ENCODE measurements around the gene KIF1C.

The KIF1C gene

DNA sequence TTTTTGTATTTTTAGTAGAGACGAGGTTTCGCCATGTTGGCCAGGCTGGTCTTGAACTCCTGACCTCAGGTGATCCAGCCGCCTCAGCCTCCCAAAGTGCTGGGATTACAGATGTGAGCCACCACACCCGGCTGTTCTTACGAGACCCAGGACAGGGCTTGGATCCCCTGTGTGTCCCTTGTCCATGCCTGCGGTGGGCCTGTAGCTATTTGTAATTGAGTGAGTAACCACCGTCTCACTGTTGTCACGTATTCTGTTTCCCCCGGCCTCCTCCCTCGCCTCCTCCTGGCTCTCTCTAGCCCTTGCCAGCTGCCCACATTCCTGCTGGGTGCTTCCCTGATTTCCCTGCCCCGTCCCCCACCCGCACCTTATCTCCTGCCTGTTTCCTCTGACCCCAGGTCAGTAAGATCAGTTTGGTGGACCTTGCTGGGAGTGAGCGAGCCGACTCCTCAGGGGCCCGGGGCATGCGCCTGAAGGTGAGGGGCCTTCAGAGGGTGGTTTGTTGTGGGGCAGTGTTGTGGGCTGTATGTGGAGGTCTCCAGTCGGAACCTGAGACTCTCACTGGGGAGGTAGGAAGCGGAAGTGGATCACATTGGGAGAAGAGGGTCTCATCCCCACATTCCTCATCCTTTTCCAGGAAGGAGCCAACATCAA, 5.6 kb downstream of the KIF1C start:
- Histone ChIP-seq H3K27me3 (ENCODE audit: control insufficient read depth, insufficient read depth, low read length, poor library complexity, severe bottlenecking) (no peaks in the 10 kb centered on the region), H3K4me1 (ENCODE audit: control insufficient read depth, insufficient read depth, low read length) (peaks cover 17% of the 10 kb centered on the region), H3K4me3 (ENCODE audit: insufficient read depth, low read depth, low read length) (no peak overlapping the region), H3K9me3 (ENCODE audit: control insufficient read depth, low read length) (no peaks in the 10 kb centered on the region), H3K27ac (ENCODE audit: insufficient read depth, low read depth, low read length, poor library complexity, severe bottlenecking) (no peak overlapping the region), H3K36me3 (ENCODE audit: control insufficient read depth, insufficient read depth, low read length) (peaks cover 31% of the 10 kb centered on the region)
- 94% methylated on average over 18 of the region's 18 CpGs for WGBS, 2 experiments

DNA sequence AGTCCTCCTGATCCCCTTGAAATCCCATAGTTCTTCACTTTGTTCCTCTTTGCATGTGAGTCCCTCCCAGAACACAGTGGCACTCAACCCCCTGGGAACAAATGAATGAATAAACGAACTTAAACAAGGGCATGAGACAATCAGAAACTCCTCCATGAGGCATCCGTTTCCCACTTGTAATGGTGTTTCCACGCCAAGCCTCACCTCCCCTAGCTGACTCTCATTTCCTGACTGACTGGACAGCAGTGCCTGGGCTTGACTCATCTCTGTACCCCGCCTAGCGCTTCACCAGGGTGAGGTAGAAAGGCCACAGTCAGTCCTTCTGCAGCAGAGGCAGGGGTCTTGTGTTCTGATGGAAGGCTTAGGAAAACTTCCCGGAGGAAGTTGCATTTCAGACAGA, 14.2 kb downstream of the KIF1C start:
- H3K27me3 ChIP-seq (ENCODE audit: control insufficient read depth, insufficient read depth, low read length, poor library complexity, severe bottlenecking): no peaks in the 10 kb centered on the region
- no peak overlapping the region for H3K27ac ChIP-seq (ENCODE audit: insufficient read depth, low read depth, low read length, poor library complexity, severe bottlenecking)
- no peaks in the 10 kb centered on the region for H3K9me3 ChIP-seq (ENCODE audit: control insufficient read depth, low read length)
- 90 to 95% methylated on average over 6 of the region's 6 CpGs for WGBS, 2 experiments
- H3K4me3 ChIP-seq (ENCODE audit: insufficient read depth, low read depth, low read length): no peak overlapping the region
- H3K4me1 ChIP-seq (ENCODE audit: control insufficient read depth, insufficient read depth, low read length): no peaks in the 10 kb centered on the region
- peaks cover 20% of the 10 kb centered on the region for H3K36me3 ChIP-seq (ENCODE audit: control insufficient read depth, insufficient read depth, low read length)

DNA sequence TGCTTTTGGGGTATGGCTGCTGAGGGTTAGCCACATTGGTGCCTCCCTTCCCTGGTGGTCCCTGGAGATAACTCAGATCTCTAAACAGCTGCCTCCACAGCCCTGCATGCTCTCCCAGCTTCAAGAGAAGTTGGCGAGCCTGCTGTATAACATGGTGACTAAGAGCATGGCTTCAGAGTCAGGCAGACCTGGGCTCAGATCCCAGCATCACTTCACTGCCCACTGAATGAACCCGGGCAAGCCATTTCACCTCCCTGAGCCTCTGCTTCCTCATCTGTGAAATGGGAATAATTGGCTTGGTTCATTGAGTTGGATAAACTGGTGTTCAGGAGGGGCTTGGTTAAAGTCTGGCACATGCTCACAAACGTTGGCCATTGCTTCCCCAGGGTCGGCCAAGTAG, 16.6 kb downstream of the KIF1C start:
- 88 to 96% methylated on average over 4 of the region's 4 CpGs for WGBS, 2 experiments
- Histone ChIP-seq H3K36me3 (ENCODE audit: control insufficient read depth, insufficient read depth, low read length) (peaks cover 18% of the 10 kb centered on the region), H3K4me3 (ENCODE audit: insufficient read depth, low read depth, low read length) (no peak overlapping the region), H3K27ac (ENCODE audit: insufficient read depth, low read depth, low read length, poor library complexity, severe bottlenecking) (no peak overlapping the region), H3K4me1 (ENCODE audit: control insufficient read depth, insufficient read depth, low read length) (no peaks in the 10 kb centered on the region), H3K27me3 (ENCODE audit: control insufficient read depth, insufficient read depth, low read length, poor library complexity, severe bottlenecking) (no peaks in the 10 kb centered on the region), H3K9me3 (ENCODE audit: control insufficient read depth, low read length) (no peaks in the 10 kb centered on the region)

DNA sequence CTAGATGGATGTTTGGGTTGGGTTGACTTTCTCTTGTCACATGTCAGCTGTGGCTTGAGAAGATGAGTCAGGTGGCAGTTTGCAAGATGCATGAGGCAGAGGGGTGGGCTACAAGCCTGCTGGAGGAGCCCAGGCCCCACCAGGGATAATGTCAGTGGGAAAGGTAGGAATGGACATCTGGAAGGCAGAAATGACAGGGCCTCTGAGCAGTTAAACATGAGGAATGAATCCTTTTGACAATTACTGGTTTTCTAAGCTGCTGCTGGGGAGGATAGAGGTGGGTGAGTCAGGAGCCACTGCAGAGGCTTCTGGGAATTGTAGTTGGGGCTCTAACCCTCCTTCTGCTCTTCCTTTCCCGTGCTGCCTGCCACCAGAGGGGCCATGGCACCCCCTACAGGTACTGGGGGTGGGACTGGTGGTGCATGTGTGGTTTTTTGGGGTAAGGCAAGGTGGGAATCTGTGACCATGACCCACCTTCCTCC, 21.8 kb downstream of the KIF1C start:
- Histone ChIP-seq H3K36me3 (ENCODE audit: control insufficient read depth, insufficient read depth, low read length) (peaks cover 27% of the 10 kb centered on the region), H3K9me3 (ENCODE audit: control insufficient read depth, low read length) (no peaks in the 10 kb centered on the region), H3K27me3 (ENCODE audit: control insufficient read depth, insufficient read depth, low read length, poor library complexity, severe bottlenecking) (no peaks in the 10 kb centered on the region), H3K4me1 (ENCODE audit: control insufficient read depth, insufficient read depth, low read length) (no peaks in the 10 kb centered on the region), H3K27ac (ENCODE audit: insufficient read depth, low read depth, low read length, poor library complexity, severe bottlenecking) (no peak overlapping the region), H3K4me3 (ENCODE audit: insufficient read depth, low read depth, low read length) (no peak overlapping the region)
- 33% methylated on average over 1 of the region's 1 CpG; no CpG with 5 or more reads in 1 of the 2 experiments for whole genome bisulfite sequencing, 2 experiments

GRCh38 chr17:5020502-5021023, 22.8 kb downstream of the KIF1C start:
- 92 to 93% methylated on average over 20 of the region's 20 CpGs for WGBS, 2 experiments
- Histone ChIP-seq H3K36me3 (ENCODE audit: control insufficient read depth, insufficient read depth, low read length) (peaks cover 23% of the 10 kb centered on the region), H3K9me3 (ENCODE audit: control insufficient read depth, low read length) (no peaks in the 10 kb centered on the region)

GRCh38 chr17:5022171-5022711, 24.5 kb downstream of the KIF1C start:
- Histone ChIP-seq H3K4me1 (ENCODE audit: control insufficient read depth, insufficient read depth, low read length) (no peaks in the 10 kb centered on the region), H3K4me3 (ENCODE audit: insufficient read depth, low read depth, low read length) (no peak overlapping the region), H3K27ac (ENCODE audit: insufficient read depth, low read depth, low read length, poor library complexity, severe bottlenecking) (no peak overlapping the region), H3K9me3 (ENCODE audit: control insufficient read depth, low read length) (no peaks in the 10 kb centered on the region), H3K27me3 (ENCODE audit: control insufficient read depth, insufficient read depth, low read length, poor library complexity, severe bottlenecking) (no peaks in the 10 kb centered on the region), H3K36me3 (ENCODE audit: control insufficient read depth, insufficient read depth, low read length) (peaks cover 23% of the 10 kb centered on the region)
- 95% methylated on average over 30 of the region's 30 CpGs for WGBS, 2 experiments

More at GRCh38 chr17:5020502-5021023, 22.8 kb downstream of the KIF1C start:
- no peak overlapping the region for H3K27ac ChIP-seq (ENCODE audit: insufficient read depth, low read depth, low read length, poor library complexity, severe bottlenecking)
- no peaks in the 10 kb centered on the region for H3K4me1 ChIP-seq (ENCODE audit: control insufficient read depth, insufficient read depth, low read length)
- no peaks in the 10 kb centered on the region for H3K27me3 ChIP-seq (ENCODE audit: control insufficient read depth, insufficient read depth, low read length, poor library complexity, severe bottlenecking)
- H3K4me3 ChIP-seq (ENCODE audit: insufficient read depth, low read depth, low read length): no peak overlapping the region

DNA sequence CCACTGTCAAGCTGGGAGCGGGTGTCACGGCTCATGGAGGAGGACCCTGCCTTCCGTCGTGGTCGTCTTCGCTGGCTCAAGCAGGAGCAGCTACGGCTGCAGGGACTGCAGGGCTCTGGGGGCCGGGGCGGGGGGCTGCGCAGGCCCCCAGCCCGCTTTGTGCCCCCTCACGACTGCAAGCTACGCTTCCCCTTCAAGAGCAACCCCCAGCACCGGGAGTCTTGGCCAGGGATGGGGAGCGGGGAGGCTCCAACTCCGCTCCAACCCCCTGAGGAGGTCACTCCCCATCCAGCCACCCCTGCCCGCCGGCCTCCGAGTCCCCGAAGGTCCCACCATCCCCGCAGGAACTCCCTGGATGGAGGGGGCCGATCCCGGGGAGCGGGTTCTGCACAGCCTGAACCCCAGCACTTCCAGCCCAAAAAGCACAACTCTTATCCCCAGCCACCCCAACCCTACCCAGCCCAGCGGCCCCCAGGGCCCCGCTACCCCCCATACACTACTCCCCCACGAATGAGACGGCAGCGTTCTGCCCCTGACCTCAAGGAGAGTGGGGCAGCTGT, 25.9 kb downstream of the KIF1C start:
- no peaks in the 10 kb centered on the region for H3K27me3 ChIP-seq (ENCODE audit: control insufficient read depth, insufficient read depth, low read length, poor library complexity, severe bottlenecking)
- no peak overlapping the region for H3K27ac ChIP-seq (ENCODE audit: insufficient read depth, low read depth, low read length, poor library complexity, severe bottlenecking)
- no peak overlapping the region for H3K4me3 ChIP-seq (ENCODE audit: insufficient read depth, low read depth, low read length)
- H3K4me1 ChIP-seq (ENCODE audit: control insufficient read depth, insufficient read depth, low read length): no peaks in the 10 kb centered on the region
- 96 to 97% methylated on average over 28 to 29 of the region's 29 CpGs for WGBS, 2 experiments
- peaks cover 23% of the 10 kb centered on the region for H3K36me3 ChIP-seq (ENCODE audit: control insufficient read depth, insufficient read depth, low read length)
- no peaks in the 10 kb centered on the region for H3K9me3 ChIP-seq (ENCODE audit: control insufficient read depth, low read length)

- Histone ChIP-seq H3K27me3 (ENCODE audit: control insufficient read depth, insufficient read depth, low read length, poor library complexity, severe bottlenecking) (no peaks in the 10 kb centered on the region), H3K9me3 (ENCODE audit: control insufficient read depth, low read length) (no peaks in the 10 kb centered on the region), H3K36me3 (ENCODE audit: control insufficient read depth, insufficient read depth, low read length) (peaks cover 20% of the 10 kb centered on the region), H3K27ac (ENCODE audit: insufficient read depth, low read depth, low read length, poor library complexity, severe bottlenecking) (no peak overlapping the region), H3K4me3 (ENCODE audit: insufficient read depth, low read depth, low read length) (no peak overlapping the region), H3K4me1 (ENCODE audit: control insufficient read depth, insufficient read depth, low read length) (no peaks in the 10 kb centered on the region)
- 94 to 97% methylated on average over 4 of the region's 4 CpGs for WGBS, 2 experiments
Observed at GRCh38 chr17:5024604-5025003, 26.9 kb downstream of the KIF1C start.

- H3K36me3 ChIP-seq (ENCODE audit: control insufficient read depth, insufficient read depth, low read length): peaks cover 4% of the 10 kb centered on the region
- H3K9me3 ChIP-seq (ENCODE audit: control insufficient read depth, low read length): no peaks in the 10 kb centered on the region
- H3K4me3 ChIP-seq (ENCODE audit: insufficient read depth, low read depth, low read length): no peak overlapping the region
- no peak overlapping the region for H3K27ac ChIP-seq (ENCODE audit: insufficient read depth, low read depth, low read length, poor library complexity, severe bottlenecking)
- no peaks in the 10 kb centered on the region for H3K4me1 ChIP-seq (ENCODE audit: control insufficient read depth, insufficient read depth, low read length)
- WGBS, 2 experiments: 91 to 93% methylated on average over 6 of the region's 6 CpGs
- H3K27me3 ChIP-seq (ENCODE audit: control insufficient read depth, insufficient read depth, low read length, poor library complexity, severe bottlenecking): peaks cover 3% of the 10 kb centered on the region
Observed at GRCh38 chr17:5027299-5027698, 29.5 kb downstream of the KIF1C start.

- Histone ChIP-seq H3K27ac (ENCODE audit: insufficient read depth, low read depth, low read length, poor library complexity, severe bottlenecking) (no peak overlapping the region), H3K4me3 (ENCODE audit: insufficient read depth, low read depth, low read length) (no peak overlapping the region), H3K27me3 (ENCODE audit: control insufficient read depth, insufficient read depth, low read length, poor library complexity, severe bottlenecking) (peaks cover 3% of the 10 kb centered on the region), H3K36me3 (ENCODE audit: control insufficient read depth, insufficient read depth, low read length) (no peaks in the 10 kb centered on the region), H3K4me1 (ENCODE audit: control insufficient read depth, insufficient read depth, low read length) (no peaks in the 10 kb centered on the region), H3K9me3 (ENCODE audit: control insufficient read depth, low read length) (no peaks in the 10 kb centered on the region)
- 90 to 93% methylated on average over 4 of the region's 5 CpGs for WGBS, 2 experiments
Observed at GRCh38 chr17:5027916-5028315, 30.2 kb downstream of the KIF1C start.

Measured in ectodermal cell (in vitro differentiated cells).